Ureter (tissue), 1 donor: ENCODE measurements around the gene NKX2-3. TPM values are rescaled to one million over a fixed set of nuclear protein-coding genes. Genes with fewer than 3 reads are reported as not detected.

ENCODE experiments used
- DNase-seq: peaks from one replicate; pipeline ENCODE4 v3.0.0-alpha.2; 2020; ENCODE audit warnings: low spot score
- total RNA-seq: library from RNA; stranded (reverse); gene quantifications from one replicate; pipeline ENCODE4 v1.2.4, GENCODE V29; 2023
- donor health status: DM: yes; HTN: yes; CAD: no.

The NKX2-3 gene
- total RNA-seq, 1 donor from 2014 or later = not detected

DNA sequence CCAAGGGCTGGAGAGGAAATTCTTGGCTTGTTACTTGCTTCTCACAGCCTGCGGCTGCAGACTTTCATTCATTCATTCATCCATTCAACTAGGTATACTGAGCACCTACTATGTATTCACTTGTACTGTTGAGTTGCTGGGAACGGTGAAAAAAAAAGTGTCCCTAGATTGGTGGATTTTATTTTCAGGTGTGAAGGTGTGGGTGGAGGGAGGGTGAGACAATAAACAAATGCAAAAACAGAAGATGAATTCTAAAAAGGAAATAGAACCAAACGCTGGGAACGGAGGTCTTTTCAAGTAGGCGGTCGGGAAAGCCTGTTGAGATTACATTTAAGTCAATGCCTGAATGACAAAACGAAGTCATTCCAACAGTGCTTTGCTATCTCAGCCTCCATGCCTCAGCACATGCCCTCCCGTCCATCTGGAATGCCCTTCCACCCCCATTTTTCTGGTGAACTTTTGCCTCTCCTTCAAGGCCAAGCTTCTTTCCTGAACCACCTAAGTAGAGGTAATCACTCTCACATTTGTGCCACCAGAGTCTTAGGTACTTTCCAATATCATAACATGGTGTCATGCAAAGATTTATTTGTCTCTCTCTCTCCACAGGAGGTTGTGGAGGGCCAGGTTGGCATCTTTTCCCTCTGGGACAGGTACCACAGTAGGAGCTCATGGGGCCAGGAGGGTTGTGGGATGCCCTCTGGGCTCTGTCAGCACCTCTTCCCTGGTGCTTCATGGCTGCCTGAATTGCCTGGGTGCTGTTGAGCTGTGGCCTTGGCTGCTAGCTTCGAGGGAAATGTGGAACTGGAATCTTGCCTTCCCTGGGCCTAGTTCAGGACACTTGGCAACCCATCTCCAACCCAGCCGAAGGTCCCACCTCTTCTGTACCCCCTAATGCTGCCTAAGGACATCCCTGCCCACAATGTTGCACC, 5.5 kb downstream of the NKX2-3 start:
- DNase-seq = no peak

DNA sequence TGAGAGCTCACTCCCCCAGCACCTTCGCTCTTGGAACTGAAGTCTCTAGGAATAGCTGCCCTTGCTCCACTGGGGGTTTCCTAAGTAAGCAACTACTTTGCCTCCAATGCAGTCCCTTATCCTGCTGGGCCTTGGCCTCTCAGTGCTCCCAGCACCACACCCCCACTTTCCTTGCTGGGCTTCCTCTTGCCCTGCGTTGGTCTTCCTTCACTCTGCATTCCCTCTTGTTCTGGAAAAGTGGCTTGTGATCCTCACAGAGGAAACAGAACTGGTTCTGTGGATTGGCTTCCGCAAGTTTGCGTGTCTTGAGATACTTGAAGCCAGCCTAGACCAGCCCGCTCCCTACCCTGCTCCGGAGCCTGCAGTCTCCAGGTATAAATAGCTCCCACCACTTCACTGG, 6.4 kb downstream of the NKX2-3 start:
- no peak for DNase-seq

DNA sequence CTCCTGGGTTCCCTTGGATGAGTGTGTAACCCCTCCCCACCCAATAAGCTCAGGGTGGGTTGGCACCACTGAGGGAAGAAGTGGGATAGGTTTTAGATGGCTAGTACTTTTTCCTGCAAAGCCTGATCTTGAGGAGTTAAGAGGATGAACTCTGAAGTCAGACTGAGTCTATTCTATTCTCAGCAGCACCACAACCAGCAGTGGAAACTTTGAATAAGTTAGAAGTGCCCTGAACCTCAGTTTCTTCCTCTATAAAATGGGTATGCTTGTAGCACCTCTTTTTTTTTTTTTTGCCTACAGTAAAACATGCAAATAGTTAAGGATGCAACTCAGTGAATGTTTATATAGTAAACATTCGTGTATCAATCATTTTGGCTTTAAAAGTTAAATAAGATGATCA, 7.1 kb downstream of the NKX2-3 start:
- DNase-seq = no peak

DNA sequence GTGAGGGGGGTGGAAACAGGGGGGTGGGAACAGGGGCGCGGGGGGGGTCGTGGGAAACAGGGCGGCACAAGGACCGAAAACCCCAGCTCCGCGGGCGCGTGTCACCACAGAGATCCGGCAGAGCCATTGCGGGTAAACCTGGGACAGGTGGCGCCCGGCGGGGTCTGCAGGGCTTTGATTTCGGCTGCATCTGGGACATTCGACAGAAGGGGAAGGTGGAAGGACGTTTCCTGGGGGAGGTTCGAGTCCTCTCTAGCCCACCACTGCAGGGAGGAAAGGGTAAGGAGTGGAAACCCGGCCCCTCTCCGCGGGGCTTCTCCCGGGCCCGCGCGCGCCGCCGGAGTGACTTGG, 7.5 kb downstream of the NKX2-3 start:
- no peak for DNase-seq

DNA sequence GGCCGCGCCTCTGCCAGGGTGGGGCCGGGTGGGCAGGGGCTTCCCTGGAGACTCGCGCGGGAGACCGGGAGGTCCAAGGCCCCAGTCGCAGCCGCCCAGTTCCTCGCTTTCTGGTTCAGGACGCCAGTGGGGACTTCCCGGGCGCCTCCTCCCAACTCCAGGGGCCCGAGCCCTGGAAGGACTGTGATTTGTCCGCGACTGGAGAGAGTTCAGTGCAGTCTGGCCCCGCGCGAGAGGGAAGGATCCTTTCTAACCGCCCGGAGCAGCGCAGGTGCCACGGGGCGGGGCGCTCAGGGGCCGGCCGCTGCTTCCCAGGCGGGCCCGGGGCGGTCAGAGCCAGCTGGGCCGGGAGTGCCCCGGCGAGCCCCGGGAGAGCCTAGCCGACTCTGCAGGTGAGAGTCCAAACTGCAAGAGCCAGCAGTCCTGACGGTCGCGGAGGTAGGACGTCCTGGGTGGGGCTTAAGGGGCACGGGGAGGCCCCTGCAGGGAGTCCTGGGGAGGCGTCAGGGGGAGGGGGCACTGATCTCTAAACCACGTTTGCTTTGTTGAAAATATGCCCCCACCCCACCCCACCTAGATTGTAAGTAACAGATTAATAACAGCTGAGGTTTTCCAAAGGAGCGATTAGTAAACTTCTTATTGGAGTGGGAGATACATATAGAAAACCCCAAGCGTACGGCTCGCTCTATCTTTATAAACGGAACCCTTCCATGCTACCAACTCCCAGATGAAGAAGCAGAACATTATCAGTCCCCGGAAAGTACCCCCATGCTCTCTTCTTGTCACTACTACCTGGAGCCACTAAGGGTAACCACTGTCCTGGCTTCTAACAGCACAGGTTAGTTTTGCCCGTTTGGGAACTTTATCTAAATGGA, 8.2 kb downstream of the NKX2-3 start:
- DNase-seq = no peak

DNA sequence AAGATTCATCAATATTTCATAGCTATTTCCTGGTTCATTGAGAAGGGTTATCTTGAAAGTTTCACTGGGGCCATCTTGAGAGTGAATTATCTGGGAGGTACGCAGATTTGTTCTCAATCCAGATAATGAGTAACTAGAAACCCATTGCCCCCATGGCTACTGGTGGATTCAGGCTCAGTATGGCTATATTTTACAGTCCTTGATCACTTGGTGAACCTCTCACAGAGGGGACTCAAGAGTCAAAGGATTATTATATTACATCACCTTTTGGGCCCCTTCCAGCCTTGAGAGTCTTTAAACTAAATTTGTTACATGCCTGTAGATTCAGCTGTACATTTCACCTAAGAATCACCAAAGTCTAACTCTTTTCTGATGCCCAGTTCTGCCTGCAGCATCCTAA, 11.6 kb downstream of the NKX2-3 start:
- DNase-seq = no peak

DNA sequence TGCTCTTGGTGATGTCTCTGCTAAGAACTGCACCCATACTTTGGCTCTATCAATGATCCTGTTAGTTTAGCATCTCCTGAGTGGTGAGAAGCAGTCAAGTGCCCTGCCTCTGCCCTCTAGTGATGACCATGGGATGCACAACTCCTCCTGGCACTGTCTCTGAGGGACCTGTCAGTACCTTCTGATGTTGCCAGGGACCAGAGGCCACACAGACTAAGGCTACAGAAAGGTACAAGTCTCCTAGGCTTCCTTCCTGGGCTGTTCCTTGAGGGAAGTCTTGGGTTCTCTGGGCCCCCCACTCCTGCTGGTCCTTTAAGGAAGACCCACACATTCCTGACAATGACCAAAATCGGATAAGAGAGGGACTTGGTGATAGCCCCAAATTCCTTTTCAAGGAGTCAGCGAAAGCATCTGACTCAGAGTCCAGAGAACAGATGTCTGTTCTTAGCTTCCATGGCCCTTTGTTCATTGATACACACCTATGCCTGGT, 15.3 kb downstream of the NKX2-3 start:
- no peak for DNase-seq

DNA sequence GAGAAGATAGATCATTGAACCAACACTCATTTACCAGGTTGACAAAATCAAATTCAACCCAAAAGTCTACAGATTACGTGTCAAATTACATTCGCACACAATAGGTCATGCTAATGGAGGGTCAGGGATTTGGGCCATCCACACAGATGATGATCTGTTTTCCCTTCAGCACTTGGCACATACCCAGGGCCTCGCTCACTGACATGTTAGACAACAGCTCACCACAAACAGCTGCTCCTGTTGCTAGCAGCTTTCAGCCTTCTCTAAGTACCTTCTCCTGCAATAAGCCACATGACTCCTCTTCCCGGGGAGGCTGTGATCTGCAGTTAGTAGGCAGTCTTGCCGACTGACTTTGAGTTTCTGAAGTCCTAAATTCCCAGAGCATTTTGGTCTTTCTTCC, 18.4 kb downstream of the NKX2-3 start:
- DNase-seq = no peak

DNA sequence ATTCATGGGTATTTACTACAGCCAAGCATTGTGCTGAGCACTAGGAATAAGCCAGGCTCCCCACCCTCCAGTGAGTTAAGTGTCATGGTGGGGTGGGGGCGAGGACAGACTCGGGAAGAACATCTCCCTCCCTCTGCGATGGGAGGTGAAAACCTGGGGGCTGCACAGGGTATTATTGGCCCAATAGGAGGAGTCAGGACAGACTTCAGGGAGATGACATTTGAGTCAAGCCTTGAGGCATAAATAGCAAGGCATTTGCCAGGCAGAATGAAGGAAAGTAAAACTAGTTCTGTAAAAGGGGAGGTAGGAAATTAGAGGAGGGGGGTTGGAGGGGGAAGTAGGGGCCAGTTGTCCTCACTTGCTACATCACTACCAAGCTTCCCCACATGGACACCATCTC, 18.9 kb downstream of the NKX2-3 start:
- DNase-seq = no peak

DNA sequence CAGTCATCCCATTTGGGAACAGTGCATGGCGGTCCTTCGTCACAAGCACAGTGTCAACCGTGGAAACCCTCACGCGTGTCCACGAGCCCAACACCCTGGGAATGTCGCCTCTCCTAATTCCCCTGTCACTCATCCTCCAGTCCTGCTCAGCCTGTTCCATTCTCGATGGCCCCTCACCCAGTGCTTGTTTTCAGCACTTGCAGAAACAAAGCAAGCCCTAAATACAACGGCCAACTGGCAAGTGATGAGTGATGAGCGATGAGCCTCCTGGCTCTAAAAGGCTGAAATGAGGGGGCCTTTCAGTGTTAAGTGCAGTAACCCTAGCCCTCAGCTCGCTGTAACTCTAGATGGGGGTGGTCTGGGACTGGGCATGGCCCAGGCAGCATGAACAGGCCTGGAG, 22.6 kb downstream of the NKX2-3 start:
- DNase-seq = no peak

DNA sequence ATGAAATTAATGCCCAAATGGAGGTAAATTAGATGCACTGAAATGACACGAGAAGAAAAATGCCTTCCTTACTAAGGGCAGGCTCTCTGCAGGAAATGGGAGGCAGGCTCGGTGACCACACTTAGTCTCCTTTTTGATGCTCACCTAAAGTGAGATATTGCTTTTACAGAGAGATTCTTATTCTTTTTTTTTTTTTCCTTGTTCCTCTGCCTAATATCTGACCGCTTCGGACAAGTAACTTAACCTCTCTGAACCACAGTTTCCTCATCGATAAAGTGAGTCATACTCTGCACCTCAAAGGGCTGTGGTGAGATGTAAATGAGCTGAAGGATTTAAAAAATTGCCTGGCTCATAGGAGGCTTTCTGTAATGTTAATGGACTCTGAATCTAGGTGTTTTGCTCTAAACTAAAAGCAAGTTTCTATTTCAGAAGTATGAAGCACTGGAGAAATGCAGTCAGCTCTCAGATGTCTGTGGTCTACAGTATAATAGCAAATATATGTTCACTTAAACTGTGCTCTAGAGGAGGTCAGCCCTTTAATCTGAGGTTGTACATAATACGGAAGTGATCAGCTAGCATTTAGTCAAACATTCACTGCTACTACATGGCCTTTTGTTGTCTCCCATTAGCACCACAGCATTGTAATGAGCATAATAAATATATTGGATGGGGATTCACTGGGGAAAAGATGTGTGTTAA, 23.2 kb downstream of the NKX2-3 start:
- DNase-seq = no peak

DNA sequence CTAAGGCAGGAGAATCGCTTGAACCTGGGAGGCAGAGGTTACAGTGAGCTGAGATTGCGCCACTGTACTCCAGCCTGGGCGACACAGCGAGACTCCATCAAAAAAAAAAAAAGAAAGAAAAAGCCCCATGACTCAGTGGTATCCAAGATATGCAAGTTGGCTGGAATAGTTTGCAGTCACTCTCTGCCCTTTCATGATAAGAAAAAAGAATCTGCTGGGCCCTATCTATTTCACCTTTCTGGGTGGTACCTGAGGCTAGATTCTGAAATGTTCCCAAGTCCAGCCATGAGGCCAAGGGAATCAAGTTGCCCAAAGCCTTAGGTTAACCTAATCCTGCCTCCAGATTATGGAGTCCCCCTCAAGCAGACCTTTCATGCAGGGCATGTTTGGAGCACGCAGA, 24.3 kb downstream of the NKX2-3 start:
- DNase-seq = no peak

DNA sequence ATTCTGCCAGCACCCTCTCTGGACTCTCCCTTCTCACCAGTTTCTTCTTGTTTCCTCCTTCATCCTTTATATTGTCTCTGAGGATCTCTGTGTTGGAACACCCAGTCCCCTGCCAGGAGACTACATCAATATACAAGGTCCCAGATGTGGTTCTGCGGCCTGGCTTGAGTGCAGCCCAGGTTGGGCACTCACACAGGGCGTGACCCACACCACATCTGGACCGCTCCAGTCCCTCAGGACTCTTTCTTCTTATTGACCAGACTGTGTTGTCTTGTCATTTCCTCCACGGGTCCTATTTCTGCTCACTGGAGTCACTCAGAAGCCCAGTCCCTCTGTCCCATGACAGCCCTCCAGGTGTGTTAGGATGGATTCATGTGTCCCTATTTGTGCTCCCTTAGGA, 26.0 kb downstream of the NKX2-3 start:
- DNase-seq = no peak

DNA sequence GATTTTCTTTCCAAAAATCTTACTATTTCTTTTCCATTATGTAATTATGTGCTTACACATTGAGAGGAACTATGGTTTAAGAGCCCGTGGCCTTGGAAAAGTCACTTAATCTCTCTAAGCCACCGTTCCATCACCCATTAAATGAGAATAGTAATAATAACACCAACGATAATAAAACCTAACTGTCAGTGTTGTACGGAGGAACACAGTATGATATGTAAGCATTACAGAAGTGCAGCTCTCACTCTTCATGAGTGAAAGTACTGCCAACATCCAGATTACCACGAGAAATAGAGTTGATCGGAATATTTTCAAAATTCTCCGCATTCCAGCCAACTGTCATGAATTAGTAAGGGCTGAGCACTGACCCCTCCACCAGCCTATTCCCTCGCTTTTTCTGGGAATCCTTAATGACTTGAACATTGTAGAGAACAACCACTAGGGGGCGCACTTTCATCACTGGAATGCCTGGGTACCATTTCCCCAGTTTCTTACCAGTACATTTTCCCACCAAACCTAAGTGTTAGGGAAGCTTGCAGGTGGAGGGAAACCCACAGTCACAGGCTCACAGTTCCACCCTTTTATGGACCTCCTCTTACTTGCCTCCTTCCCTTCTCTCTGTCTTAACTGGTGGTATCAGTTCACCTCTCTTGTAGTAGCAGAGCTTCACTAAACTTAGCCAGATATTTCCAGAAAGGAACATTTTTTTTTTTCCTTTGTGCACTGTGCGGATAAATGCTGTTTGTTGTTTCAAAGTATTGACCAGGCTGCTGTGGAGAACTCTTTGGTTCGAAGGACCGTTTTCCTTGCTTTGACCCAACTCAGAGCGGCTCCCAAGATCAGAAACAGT, 27.8 kb downstream of the NKX2-3 start:
- no peak for DNase-seq

DNA sequence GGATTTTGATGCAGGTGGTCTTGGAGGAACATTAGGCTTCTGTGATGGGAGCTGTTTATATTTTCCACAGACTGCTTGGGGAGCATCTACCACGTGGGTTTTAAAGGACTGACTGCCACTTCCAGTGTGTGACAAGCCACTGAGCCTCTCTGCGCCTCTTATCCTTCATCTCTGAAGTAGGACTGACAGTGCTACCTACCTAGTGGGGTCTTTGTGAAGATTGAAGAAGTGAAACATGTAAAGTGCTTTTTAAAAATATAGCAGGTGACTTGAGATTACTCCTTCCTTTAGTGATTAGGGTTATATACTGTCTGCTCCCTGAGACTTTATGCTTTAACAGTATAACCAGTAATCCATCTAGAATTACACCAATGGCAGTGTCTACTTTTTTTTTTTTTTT, 29.9 kb downstream of the NKX2-3 start:
- DNase-seq = no peak

DNA sequence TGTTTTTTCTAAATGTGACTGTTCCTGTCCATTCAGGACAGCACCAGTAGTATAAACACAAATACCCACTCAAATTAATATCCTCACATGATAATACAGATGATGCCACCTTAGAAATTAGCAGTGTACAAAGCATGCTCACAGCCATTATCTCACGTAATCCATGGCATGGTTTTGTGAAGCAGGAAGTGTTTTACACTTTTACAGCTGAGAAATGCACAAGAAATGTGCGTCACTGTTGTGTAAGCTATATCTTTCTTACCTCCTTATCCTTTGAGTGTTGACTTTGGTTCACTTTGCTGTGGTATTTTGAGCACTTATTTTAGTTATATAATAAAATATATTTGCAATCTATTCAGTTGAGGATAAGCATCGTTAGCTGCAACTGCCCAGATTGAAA, 31.6 kb downstream of the NKX2-3 start:
- DNase-seq = no peak

DNA sequence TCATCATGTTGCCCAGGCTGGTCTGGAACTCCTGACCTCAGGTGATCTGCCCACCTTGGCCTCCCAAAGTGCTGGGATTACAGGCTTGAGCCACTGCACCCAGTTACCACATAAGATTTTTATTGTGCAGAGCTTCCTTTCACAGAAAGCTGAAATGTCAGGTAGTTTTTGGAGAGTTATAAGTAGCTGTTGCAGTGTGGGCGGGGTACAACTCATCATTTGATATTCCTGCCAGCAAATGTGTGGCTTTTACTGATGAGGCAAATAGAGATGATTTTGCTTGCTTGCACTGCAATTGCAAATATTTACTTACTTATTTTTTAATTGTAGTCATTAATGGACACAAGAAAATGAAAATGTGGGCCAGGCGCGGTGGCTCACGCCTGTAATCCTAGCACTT, 32.4 kb downstream of the NKX2-3 start:
- DNase-seq = no peak

DNA sequence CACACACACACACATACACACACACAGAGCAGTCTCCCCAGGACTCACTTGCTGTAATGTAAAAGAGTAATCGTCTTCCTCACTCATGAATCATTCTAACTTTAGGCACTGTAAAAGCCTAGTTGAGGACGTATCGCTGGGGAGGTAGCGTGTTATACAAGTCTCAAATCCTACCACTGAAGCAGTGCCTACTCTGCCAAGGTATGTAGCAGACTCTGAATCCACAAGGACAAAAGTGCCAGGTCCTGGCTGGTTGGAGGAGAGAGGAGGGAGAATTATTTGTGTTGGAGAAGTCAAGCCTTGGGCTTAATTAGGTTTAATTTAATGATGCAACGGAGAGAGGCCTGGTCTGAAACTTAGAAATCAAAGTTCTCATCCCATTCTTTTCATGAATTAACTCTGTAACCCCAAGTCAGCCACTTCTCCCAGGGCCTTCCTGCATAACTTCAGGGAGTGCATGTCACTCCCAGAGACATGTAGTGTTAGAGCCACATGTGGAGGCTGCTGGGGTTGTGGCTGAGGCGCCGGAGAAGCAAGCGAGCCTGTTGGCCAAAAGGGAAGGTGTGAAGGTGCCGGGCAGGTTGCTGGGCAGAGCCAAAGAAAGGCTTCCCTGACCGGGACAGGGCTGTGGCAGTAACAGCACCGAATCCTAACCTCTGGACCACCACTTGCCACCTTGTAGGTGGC, 36.7 kb downstream of the NKX2-3 start:
- no peak for DNase-seq

DNA sequence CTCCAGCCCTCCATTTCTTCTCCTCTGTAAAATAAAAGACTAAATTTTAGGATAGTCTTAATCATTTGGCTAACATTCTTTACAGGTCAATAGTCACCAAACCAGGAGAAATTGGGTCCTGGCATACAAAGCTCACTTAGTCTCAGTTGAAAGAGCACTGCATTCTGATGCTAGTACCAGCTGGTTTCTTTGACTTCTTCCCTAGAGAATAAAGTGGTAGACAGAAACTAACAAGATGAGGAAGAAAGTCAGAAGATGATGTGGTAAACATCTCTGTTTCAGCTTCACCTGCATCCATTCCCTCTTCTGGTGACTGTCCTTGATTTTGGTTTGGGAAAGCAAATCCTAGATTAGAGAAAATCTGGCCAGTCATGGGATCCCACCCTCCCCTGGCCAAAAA, 37.2 kb downstream of the NKX2-3 start:
- DNase-seq = no peak

DNA sequence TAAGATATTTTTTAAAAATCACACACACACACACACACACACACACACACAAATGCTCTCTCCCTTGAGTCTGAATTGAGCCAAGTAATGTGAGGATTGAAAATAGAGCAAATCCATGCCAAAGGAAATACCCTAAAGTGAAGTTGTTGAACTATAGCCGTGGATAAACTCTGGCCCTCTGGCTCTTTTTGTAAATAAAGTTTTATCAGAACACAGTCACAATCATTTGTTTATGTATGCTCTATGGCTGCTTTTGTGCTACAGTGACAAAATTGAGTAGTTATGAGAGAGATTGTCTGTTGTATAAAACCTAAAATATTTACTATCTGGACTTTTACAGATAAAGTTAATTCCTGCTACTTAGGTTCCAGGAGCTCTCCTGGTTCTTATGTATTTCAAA, 39.1 kb downstream of the NKX2-3 start:
- no peak for DNase-seq

DNA sequence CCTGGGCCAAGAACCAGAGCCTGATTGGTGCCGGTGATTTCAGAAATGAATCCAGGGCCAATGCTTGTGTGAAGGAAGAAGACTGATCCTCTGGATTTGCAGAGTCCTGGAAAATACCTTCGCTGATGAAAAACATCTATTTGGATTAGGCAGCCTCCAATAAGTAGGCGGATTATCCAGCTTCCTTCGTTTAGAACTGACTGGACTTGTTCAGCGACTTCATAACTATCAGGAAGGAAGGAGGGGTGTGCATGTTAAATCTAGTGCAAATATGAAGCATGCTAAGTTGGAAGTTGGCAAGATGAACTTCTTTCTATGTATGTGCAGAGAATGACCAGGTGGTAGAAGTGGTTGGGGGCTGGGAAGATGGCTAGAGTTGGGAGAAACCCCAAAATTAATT, 41.0 kb downstream of the NKX2-3 start:
- no peak for DNase-seq
